ENCODE data around the gene TMC8.

The TMC8 gene

DNA sequence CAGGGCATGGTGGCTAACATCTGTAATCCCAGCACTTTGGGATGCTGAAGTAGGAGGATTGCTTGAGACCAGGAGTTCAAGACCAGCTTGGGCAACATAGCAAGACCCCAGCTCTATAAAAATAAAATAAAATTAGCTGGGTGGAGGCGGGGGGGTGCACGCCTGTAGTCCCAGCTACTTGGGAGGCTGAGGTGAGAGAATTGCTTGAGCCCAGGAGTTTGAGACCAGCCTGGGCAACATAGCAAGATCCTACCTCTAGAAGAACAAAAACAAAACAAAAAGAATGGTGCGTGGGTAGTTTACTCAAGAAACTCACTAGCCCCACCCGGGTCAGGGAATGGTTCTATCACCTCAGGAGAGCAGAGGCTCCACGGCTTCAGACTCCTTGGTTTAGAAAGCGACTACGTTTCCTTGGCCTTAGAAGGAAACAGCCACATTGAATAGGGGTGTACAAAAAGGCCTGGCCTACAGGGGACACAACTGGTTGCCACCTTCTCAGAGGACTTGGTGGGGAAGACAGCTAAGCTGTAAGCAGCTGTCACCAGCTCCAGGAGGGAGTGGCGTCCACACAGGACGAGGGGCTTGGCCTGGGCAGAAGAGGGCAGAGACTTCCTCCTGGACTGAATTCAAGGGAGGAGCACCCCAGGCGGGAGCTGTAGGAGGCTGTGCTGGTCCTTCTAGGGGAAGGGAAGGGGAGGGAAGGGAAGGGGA, 55.6 kb downstream of the TMC8 start:
- no peak for DNase-seq

GRCh38 chr17:78186692-78187595, 56.4 kb downstream of the TMC8 start, which contains the start of the genes AFMID and TK1:
Gene AFMID, plus strand, starts transcription at chr17:78187362. Its CDS starts 9 bp downstream, at chr17:78187371.
Gene TK1, minus strand, starts transcription at chr17:78187052. Its CDS starts 58 bp downstream, at chr17:78186994.
- DNase-seq, result peak; percentile 93

Measured in NCI-H1092 (cell line).